OCI-LY7 (cell line): ENCODE results near the gene XYLT1. TPM values are rescaled to one million over a fixed set of nuclear protein-coding genes. Genes with fewer than 3 reads are reported as not detected.
A peak's percentile ranks its signal among the peaks of the same experiment; 100 is the strongest.

Experiments used
- BruUV-seq: library from RNA; stranded (reverse); fragments of 400-500 nt; replicated peaks from 2 replicates; lab custom pipeline; 2021; lab: Mats Ljungman, UMichigan
- CTCF ChIA-PET: fragments of 300-600 bp; sonication (Branson Sonifier 250); formaldehyde crosslinking; loops from one replicate; lab custom pipeline; 2022; ENCODE audit warnings: antibody characterized with exemption; ENCODE audit not compliant: unreplicated experiment; lab: Charles Lee
- POLR2A ChIA-PET: fragments of 300-600 bp; sonication (Branson Sonifier 250); formaldehyde crosslinking; loops from one replicate; lab custom pipeline; 2022; ENCODE audit warnings: antibody characterized with exemption; lab: Charles Lee
- DNase-seq: peaks from one replicate; pipeline ENCODE4 v3.0.0-alpha.2; 2015; ENCODE audit warnings: low spot score
- H2AFZ ChIP-seq: fragments of 200-600 bp; sonication (generic), shearing (Covaris generic); 2 replicates; pipeline ENCODE4 v1.6.1; 2014; ENCODE audit warnings: mild to moderate bottlenecking, antibody characterized with exemption, low read length, moderate library complexity
- H3K27ac ChIP-seq: fragments of 200-600 bp; sonication (generic); 2 replicates; pipeline ENCODE4 v1.5.1; 2014; ENCODE audit warnings: mixed run types, low read depth, mild to moderate bottlenecking, moderate library complexity, low read length, inconsistent platforms; ENCODE audit not compliant: poor library complexity, severe bottlenecking
- H3K36me3 ChIP-seq: fragments of 200-600 bp; sonication (generic); 2 replicates; pipeline ENCODE4 v1.6.1; 2014; ENCODE audit warnings: mild to moderate bottlenecking, antibody characterized with exemption, low read length, moderate library complexity, mixed read lengths; ENCODE audit not compliant: insufficient read depth
- H3K4me1 ChIP-seq: fragments of 200-600 bp; sonication (generic); 2 replicates; pipeline ENCODE4 v1.5.1; 2014; ENCODE audit warnings: mild to moderate bottlenecking, low read length; ENCODE audit not compliant: insufficient read depth, poor library complexity, severe bottlenecking
- H3K4me2 ChIP-seq: fragments of 200-600 bp; sonication (generic); 2 replicates; pipeline ENCODE4 v1.6.1; 2014; ENCODE audit warnings: mild to moderate bottlenecking, low read length
- H3K4me3 ChIP-seq: fragments of 200-600 bp; sonication (generic); 2 replicates; pipeline ENCODE4 v1.5.1; 2014; ENCODE audit warnings: mild to moderate bottlenecking, low read depth, low read length; ENCODE audit not compliant: poor library complexity, severe bottlenecking
- H3K79me2 ChIP-seq: fragments of 200-600 bp; sonication (generic); 2 replicates; pipeline ENCODE4 v1.6.1; 2016; ENCODE audit warnings: low read depth, mild to moderate bottlenecking, low read length, moderate library complexity, mixed read lengths; ENCODE audit not compliant: insufficient read depth
- H3K9me2 ChIP-seq: fragments of 200-600 bp; sonication (generic); 2 replicates; pipeline ENCODE4 v1.6.1; 2016; ENCODE audit warnings: mild to moderate bottlenecking, low read length, mixed read lengths; ENCODE audit not compliant: insufficient read depth
- H3K9me3 ChIP-seq: fragments of 200-600 bp; sonication (generic); 2 replicates; pipeline ENCODE4 v1.6.1; 2014; ENCODE audit warnings: mild to moderate bottlenecking, mixed run types, low read length, mixed read lengths
- H4K20me1 ChIP-seq: fragments of 200-600 bp; sonication (generic); 2 replicates; pipeline ENCODE4 v1.6.1; 2014; ENCODE audit warnings: mild to moderate bottlenecking, antibody characterized with exemption, low read length, moderate library complexity, mixed read lengths; ENCODE audit not compliant: insufficient read depth
- EZH2phosphoT487 ChIP-seq: fragments of 200-600 bp; sonication (generic); IDR thresholded peaks from 2 replicates; pipeline ENCODE4 v1.6.1; 2018; ENCODE audit warnings: low read depth, borderline replicate concordance, mild to moderate bottlenecking, mixed run types, antibody characterized with exemption, low read length, moderate library complexity, mixed read lengths
- intact Hi-C: fragments of 100-400 bp; cut with micrococcal nuclease; formaldehyde crosslinking; loops from one replicate; pipeline ENCODE4 v1.10.0; 2022; ENCODE audit not compliant: unreplicated experiment
- total RNA-seq, 2 experiments: library from RNA; depleted of rRNA in 1 of 2; stranded (reverse); fragments of >200 nt in 1 of 2; shearing (Covaris generic) in 1 of 2; gene quantifications; 2 replicates each; pipeline ENCODE4 v1.2.3, GENCODE V29; 2014 to 2022
- TF ChIP-seq, protein P1 (sequence below): fragments of 200-600 bp; sonication (generic); conservative IDR thresholded peaks from 2 replicates; pipeline ENCODE4 v1.5.1; 2014; ENCODE audit warnings: mild to moderate bottlenecking, antibody characterized with exemption, low read length, moderate library complexity, mixed read lengths

Gene XYLT1
- total RNA-seq, 2 experiments from 2014 or later, result 36.3 to 50.0 TPM

DNA sequence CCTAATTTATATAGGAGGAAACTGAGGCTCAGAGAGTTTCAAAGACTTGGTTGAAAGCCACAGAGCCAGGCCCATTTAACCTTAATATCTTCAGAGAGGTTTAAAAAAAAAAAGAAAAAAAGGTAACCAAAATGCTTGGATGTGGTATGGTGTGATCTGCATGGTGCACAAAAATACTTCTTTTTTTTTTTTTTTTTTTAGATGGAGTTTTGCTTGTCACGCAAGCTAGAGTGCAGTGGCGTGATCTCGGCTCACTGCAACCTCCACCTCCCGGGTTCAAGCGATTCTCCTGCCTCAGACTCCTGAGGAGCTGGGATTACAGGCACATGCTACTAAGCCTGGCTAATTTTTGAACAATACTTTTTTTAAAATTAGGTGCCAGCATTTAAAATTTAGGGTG lies 101.8 kb downstream of the XYLT1 start:
- Histone ChIP-seq H3K9me3 (no peaks in the 10 kb centered on the region), H4K20me1 (no peaks in the 10 kb centered on the region), H2AFZ (peak overlapping the region; percentile 19; the same call in 1 of the 2 replicates), H3K4me2 (peak overlapping the region; percentile 76), H3K79me2 (peaks cover 45% of the 10 kb centered on the region; the same call in 1 of the 2 replicates), H3K4me1 (peaks cover 98% of the 10 kb centered on the region), H3K27ac (peak overlapping the region; percentile 94), H3K36me3 (peaks cover 11% of the 10 kb centered on the region; the same call in 1 of the 2 replicates), H3K4me3 (peak overlapping the region; percentile 61), H3K9me2 (no peaks in the 10 kb centered on the region)
- BruUV-seq, result no TSS peak
- ChIA-PET CTCF (interaction anchor here (0.6 to 1.5 kb wide), 3 partner anchors 83 to 95 kb away, joined by 3 to 11 read pairs (median 5); no protein-coding TSS in a partner anchor), POLR2A (interaction anchor here (0.7 to 3.7 kb wide), 10 partner anchors 9 to 99 kb away, joined by 3 to 13 read pairs (median 4); no protein-coding TSS in a partner anchor)
- DNase-seq, result no peak
- no peak for TF ChIP-seq EZH2phosphoT487
- TF ChIP-seq, protein P1, sequence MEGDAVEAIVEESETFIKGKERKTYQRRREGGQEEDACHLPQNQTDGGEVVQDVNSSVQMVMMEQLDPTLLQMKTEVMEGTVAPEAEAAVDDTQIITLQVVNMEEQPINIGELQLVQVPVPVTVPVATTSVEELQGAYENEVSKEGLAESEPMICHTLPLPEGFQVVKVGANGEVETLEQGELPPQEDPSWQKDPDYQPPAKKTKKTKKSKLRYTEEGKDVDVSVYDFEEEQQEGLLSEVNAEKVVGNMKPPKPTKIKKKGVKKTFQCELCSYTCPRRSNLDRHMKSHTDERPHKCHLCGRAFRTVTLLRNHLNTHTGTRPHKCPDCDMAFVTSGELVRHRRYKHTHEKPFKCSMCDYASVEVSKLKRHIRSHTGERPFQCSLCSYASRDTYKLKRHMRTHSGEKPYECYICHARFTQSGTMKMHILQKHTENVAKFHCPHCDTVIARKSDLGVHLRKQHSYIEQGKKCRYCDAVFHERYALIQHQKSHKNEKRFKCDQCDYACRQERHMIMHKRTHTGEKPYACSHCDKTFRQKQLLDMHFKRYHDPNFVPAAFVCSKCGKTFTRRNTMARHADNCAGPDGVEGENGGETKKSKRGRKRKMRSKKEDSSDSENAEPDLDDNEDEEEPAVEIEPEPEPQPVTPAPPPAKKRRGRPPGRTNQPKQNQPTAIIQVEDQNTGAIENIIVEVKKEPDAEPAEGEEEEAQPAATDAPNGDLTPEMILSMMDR, result no peak
- intact Hi-C loops, result loop anchor here (1.0 to 5.0 kb wide), 6 partner anchors 47 to 100 kb away; no protein-coding TSS in a partner anchor

DNA sequence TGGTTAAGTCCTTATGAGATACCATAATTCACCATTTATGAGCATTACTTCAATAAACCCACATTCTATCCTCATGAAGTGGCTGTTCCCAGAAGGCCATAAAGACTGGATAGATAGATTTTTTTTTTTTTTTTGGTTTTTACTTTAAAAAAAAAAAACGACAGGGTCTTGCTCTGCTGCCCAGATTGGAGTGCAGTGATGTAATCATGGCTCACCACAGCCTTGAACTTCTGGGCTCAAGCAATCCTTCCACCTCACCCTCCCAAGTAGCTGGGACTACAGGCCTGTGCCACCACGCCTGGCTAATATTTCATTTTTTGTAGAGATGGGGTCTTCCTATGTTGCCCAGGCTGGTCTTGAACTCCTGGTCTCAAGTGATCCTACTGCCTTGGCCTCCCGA lies 102.3 kb downstream of the XYLT1 start:
- no peak overlapping the region for H2AFZ ChIP-seq
- CTCF ChIA-PET, result no interaction called here
- peak overlapping the region; percentile 61 for H3K4me3 ChIP-seq
- H3K9me3 ChIP-seq, result no peaks in the 10 kb centered on the region
- peaks cover 94% of the 10 kb centered on the region for H3K4me1 ChIP-seq
- BruUV-seq, result no TSS peak
- H3K9me2 ChIP-seq, result no peaks in the 10 kb centered on the region
- TF ChIP-seq, protein P1, result no peak
- TF ChIP-seq EZH2phosphoT487, result no peak
- H3K36me3 ChIP-seq, result peaks cover 11% of the 10 kb centered on the region; the same call in 1 of the 2 replicates
- H3K79me2 ChIP-seq, result peaks cover 45% of the 10 kb centered on the region; the same call in 1 of the 2 replicates
- H3K4me2 ChIP-seq, result peak overlapping the region; percentile 76
- POLR2A ChIA-PET, result interaction anchor here (0.7 to 1.6 kb wide), 3 partner anchors 19 to 95 kb away, joined by 3 to 6 read pairs (median 5); no protein-coding TSS in a partner anchor
- no peaks in the 10 kb centered on the region for H4K20me1 ChIP-seq
- peak overlapping the region; percentile 94 for H3K27ac ChIP-seq
- intact Hi-C loops, result loop anchor here (2.0 to 5.0 kb wide), 3 partner anchors 79 to 100 kb away; no protein-coding TSS in a partner anchor
- no peak for DNase-seq

DNA sequence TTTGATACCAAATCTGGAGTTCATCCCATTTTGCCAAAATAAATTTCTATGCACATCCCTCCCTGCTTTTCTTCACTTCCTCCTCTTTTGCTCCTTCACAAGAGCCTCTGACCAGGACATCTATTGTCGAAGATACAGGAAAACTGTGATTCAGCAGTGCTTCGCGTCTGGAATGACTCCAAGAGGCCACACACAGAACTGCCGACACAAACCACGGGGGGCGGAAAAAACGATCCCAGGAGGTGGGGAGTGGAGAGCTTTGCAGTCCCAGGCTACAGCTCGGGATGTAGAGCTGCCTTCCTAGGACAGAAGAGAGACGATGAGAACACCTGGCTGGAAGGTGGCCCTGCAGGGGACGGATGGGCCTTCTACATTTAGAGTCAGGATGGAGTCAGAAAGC lies 102.8 kb downstream of the XYLT1 start:
- POLR2A ChIA-PET, result interaction anchor here (0.9 to 1.8 kb wide), 6 partner anchors 48 to 89 kb away, joined by 3 to 7 read pairs (median 4); no protein-coding TSS in a partner anchor
- peak; percentile 14 for DNase-seq
- Histone ChIP-seq H3K4me2 (peak overlapping the region; percentile 76), H2AFZ (no peak overlapping the region), H3K36me3 (peaks cover 11% of the 10 kb centered on the region; the same call in 1 of the 2 replicates), H3K4me3 (no peak overlapping the region), H3K9me2 (no peaks in the 10 kb centered on the region), H4K20me1 (no peaks in the 10 kb centered on the region), H3K9me3 (no peaks in the 10 kb centered on the region), H3K4me1 (peaks cover 91% of the 10 kb centered on the region), H3K27ac (peak overlapping the region; percentile 94), H3K79me2 (peaks cover 45% of the 10 kb centered on the region; the same call in 1 of the 2 replicates)
- intact Hi-C loops, result loop anchor here (2.0 to 5.0 kb wide), 3 partner anchors 79 to 101 kb away; no protein-coding TSS in a partner anchor
- BruUV-seq, result no TSS peak
- TF ChIP-seq, protein P1, result no peak
- no peak for TF ChIP-seq EZH2phosphoT487
- CTCF ChIA-PET, result interaction anchor here (1.2 kb wide), 1 partner anchor 68 kb away, joined by 3 read pairs; no protein-coding TSS in a partner anchor
